ENCODE results near the gene RAPGEF3.

RAPGEF3 gene

GRCh38 chr12:47758834-47759690, at the start of gene RAPGEF3:
Gene RAPGEF3, minus strand, starts transcription at chr12:47758880. Its CDS starts 324 bp downstream, at chr12:47758556.
- DNase-seq = peak; percentile 57

- DNase-seq = peak; percentile 70
Measured at GRCh38 chr12:47808050-47808449, 49.4 kb upstream of the RAPGEF3 start.

GRCh38 chr12:47807338-47807737, 48.7 kb upstream of the RAPGEF3 start:
- DNase-seq = no peak

- no peak for DNase-seq
Measured at GRCh38 chr12:47805417-47805816, 46.7 kb upstream of the RAPGEF3 start.

GRCh38 chr12:47804171-47804570, 45.5 kb upstream of the RAPGEF3 start:
- DNase-seq = no peak

- DNase-seq = no peak
Measured at GRCh38 chr12:47803191-47803875, 44.7 kb upstream of the RAPGEF3 start.

GRCh38 chr12:47802312-47802711, 43.6 kb upstream of the RAPGEF3 start:
- no peak for DNase-seq

GRCh38 chr12:47801904-47802246, 43.2 kb upstream of the RAPGEF3 start:
- no peak for DNase-seq

- no peak for DNase-seq
Measured at GRCh38 chr12:47801170-47801903, 42.7 kb upstream of the RAPGEF3 start.

- DNase-seq = no peak
Measured at GRCh38 chr12:47800582-47800981, 41.9 kb upstream of the RAPGEF3 start.

GRCh38 chr12:47799357-47799955, 40.8 kb upstream of the RAPGEF3 start:
- no peak for DNase-seq

- DNase-seq = no peak
Measured at GRCh38 chr12:47798382-47798948, 39.8 kb upstream of the RAPGEF3 start.

GRCh38 chr12:47797441-47797840, 38.8 kb upstream of the RAPGEF3 start:
- DNase-seq = no peak

- DNase-seq = no peak
Measured at GRCh38 chr12:47795814-47796411, 37.2 kb upstream of the RAPGEF3 start.

- no peak for DNase-seq
Measured at GRCh38 chr12:47795121-47795813, 36.6 kb upstream of the RAPGEF3 start.

- DNase-seq = no peak
Measured at GRCh38 chr12:47794679-47795078, 36.0 kb upstream of the RAPGEF3 start.

- DNase-seq = no peak
Measured at GRCh38 chr12:47793015-47793681, 34.5 kb upstream of the RAPGEF3 start.

GRCh38 chr12:47791874-47792273, 33.2 kb upstream of the RAPGEF3 start:
- no peak for DNase-seq

- no peak for DNase-seq
Measured at GRCh38 chr12:47791351-47791746, 32.7 kb upstream of the RAPGEF3 start.

- DNase-seq = no peak
Measured at GRCh38 chr12:47790676-47791350, 32.1 kb upstream of the RAPGEF3 start.
